ENCODE data around the gene RGS17.

DNA sequence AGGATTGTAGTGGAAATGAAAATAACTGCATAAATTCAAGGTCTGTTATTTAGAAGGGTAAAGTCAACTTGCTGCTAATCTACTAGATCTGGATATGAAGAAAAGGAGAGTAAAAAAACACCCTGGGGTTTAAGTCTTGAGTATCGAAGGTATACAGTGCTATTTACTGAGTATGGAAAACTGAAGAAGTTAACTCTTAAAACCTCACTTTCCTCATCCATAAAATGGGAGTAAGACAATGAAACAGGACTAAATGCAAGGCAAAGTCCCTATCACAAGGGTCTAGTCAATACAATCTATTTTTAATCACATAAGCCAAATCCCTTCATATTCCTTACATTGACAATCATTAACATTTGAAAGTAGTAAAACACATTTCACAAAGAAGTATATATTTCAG, 150.4 kb downstream of the RGS17 start:
- TF ChIP-seq, protein P1, sequence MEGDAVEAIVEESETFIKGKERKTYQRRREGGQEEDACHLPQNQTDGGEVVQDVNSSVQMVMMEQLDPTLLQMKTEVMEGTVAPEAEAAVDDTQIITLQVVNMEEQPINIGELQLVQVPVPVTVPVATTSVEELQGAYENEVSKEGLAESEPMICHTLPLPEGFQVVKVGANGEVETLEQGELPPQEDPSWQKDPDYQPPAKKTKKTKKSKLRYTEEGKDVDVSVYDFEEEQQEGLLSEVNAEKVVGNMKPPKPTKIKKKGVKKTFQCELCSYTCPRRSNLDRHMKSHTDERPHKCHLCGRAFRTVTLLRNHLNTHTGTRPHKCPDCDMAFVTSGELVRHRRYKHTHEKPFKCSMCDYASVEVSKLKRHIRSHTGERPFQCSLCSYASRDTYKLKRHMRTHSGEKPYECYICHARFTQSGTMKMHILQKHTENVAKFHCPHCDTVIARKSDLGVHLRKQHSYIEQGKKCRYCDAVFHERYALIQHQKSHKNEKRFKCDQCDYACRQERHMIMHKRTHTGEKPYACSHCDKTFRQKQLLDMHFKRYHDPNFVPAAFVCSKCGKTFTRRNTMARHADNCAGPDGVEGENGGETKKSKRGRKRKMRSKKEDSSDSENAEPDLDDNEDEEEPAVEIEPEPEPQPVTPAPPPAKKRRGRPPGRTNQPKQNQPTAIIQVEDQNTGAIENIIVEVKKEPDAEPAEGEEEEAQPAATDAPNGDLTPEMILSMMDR (conservative IDR thresholded peaks at IDR 0.05) = no peak
- TF ChIP-seq EZH2 (IDR thresholded peaks at IDR 0.05; ENCODE audit: low read depth) = no peak
